Measurements from ENCODE around the gene DPP6. TPM values are rescaled to one million over a fixed set of nuclear protein-coding genes. Genes with fewer than 3 reads are reported as not detected.

Gene DPP6
- total and polyA plus RNA-seq, 2 experiments from 2014 or later, result not detected

- Mint-ChIP-seq H3K9me3 (peaks cover 24% of the 10 kb centered on the region), H3K27ac (no peak overlapping the region), H3K4me3 (no peak overlapping the region), H3K4me1 (no peaks in the 10 kb centered on the region), H3K27me3 (ENCODE audit: insufficient read depth, low read depth, poor library complexity) (no peaks in the 10 kb centered on the region), H3K36me3 (ENCODE audit: low read depth) (0 out of 3 replicates have a peak, but pooled peaks cover 3% of the 10 kb centered on the region)
- TF ChIP-seq POLR2AphosphoS5 (IDR thresholded peaks at IDR 0.05; ENCODE audit: low read depth), result no peak
- TF ChIP-seq EZH2phosphoT487 (IDR thresholded peaks at IDR 0.05; ENCODE audit: unreplicated experiment), result no peak
- no peaks in the 10 kb centered on the region for H3K4me1 ChIP-seq (ENCODE audit: insufficient read depth)
- DNase-seq (ENCODE audit: low spot score) (no peak), ATAC-seq (no peak)
- no peaks in the 10 kb centered on the region for H3F3A ChIP-seq (replicated peaks; ENCODE audit: low read depth)
- no peaks in the 10 kb centered on the region for H3K9me2 ChIP-seq (ENCODE audit: insufficient read depth)
- H3K4me3 ChIP-seq, result no peak overlapping the region
- H3K27ac ChIP-seq (ENCODE audit: low read depth), result no peak overlapping the region
- H3K36me3 ChIP-seq (ENCODE audit: insufficient read depth), result peaks cover 12% of the 10 kb centered on the region; the same call in 1 of the 2 replicates
- no peak overlapping the region for H2AFZ ChIP-seq
- H4K20me1 ChIP-seq (replicated peaks; ENCODE audit: insufficient read depth), result no peaks in the 10 kb centered on the region
- no peak overlapping the region for H3K4me2 ChIP-seq
- H3K27me3 ChIP-seq (ENCODE audit: insufficient read depth), result no peaks in the 10 kb centered on the region
- H3K79me2 ChIP-seq (replicated peaks; ENCODE audit: insufficient read depth), result no peaks in the 10 kb centered on the region
Measured at GRCh38 chr7:154666768-154667167, 614.6 kb downstream of the DPP6 start.

- Mint-ChIP-seq H3K27ac (no peak overlapping the region), H3K9me3 (peaks cover 2% of the 10 kb centered on the region; the same call in 2 of the 3 replicates), H3K4me3 (no peak overlapping the region), H3K36me3 (ENCODE audit: low read depth) (no peaks in the 10 kb centered on the region), H3K4me1 (no peaks in the 10 kb centered on the region; the same call in 2 of the 3 replicates), H3K27me3 (ENCODE audit: insufficient read depth, low read depth, poor library complexity) (no peaks in the 10 kb centered on the region)
- Histone ChIP-seq H3K4me1 (ENCODE audit: insufficient read depth) (no peaks in the 10 kb centered on the region), H3K4me3 (no peak overlapping the region), H4K20me1 (replicated peaks; ENCODE audit: insufficient read depth) (no peaks in the 10 kb centered on the region), H3K4me2 (no peak overlapping the region), H3K36me3 (ENCODE audit: insufficient read depth) (no peaks in the 10 kb centered on the region), H3F3A (replicated peaks; ENCODE audit: low read depth) (no peaks in the 10 kb centered on the region), H3K27ac (ENCODE audit: low read depth) (no peak overlapping the region), H3K27me3 (ENCODE audit: insufficient read depth) (no peaks in the 10 kb centered on the region), H3K9me2 (ENCODE audit: insufficient read depth) (no peaks in the 10 kb centered on the region), H2AFZ (no peak overlapping the region), H3K79me2 (replicated peaks; ENCODE audit: insufficient read depth) (no peaks in the 10 kb centered on the region)
- ATAC-seq, result no peak
- no peak for DNase-seq (ENCODE audit: low spot score)
- TF ChIP-seq ZNF114 (CRISPR knock-in tag; IDR thresholded peaks at IDR 0.05) (no peak), CREB1 (CRISPR knock-in tag; IDR thresholded peaks at IDR 0.05; ENCODE audit: low read depth) (no peak), CTCF (conservative IDR thresholded peaks at IDR 0.05; ENCODE audit: low read depth in 2 of 2) (no peak), POLR2AphosphoS5 (IDR thresholded peaks at IDR 0.05; ENCODE audit: low read depth) (no peak), EZH2phosphoT487 (IDR thresholded peaks at IDR 0.05; ENCODE audit: unreplicated experiment) (no peak), EZH2 (IDR thresholded peaks at IDR 0.05; ENCODE audit: low read depth, unreplicated experiment) (no peak), ZNF331 (CRISPR knock-in tag; IDR thresholded peaks at IDR 0.05; ENCODE audit: low read depth) (no peak), NANOG (IDR thresholded peaks at IDR 0.05; ENCODE audit: borderline replicate concordance) (no peak), ZNF462 (CRISPR knock-in tag; IDR thresholded peaks at IDR 0.05) (no peak), STAT1 (IDR thresholded peaks at IDR 0.05; ENCODE audit: unreplicated experiment) (no peak)
Measured at GRCh38 chr7:154672659-154673415, 620.6 kb downstream of the DPP6 start.
